Right lobe of liver (tissue), 4 donors: Measurements from ENCODE around the gene ATG7.

ENCODE experiments used
- POLR2A ChIP-seq: fragments of 450-650 bp; IDR thresholded peaks from one replicate; pipeline ENCODE4 v1.6.1; 2017; ENCODE audit warnings: antibody characterized with exemption, mild to moderate bottlenecking
- TF ChIP-seq, protein P1 (sequence below), 4 donors: fragments of 200-600 bp in 3 of 4; fragments of 450-650 bp in 1 of 4; IDR thresholded peaks; one replicate each; pipeline versions ENCODE4 v1.5.1 to v1.8.0; 2016 to 2022; ENCODE audit warnings: antibody characterized with exemption in 4 of 4, mild to moderate bottlenecking in 2 of 4
- donor health status: DM: no; HTN: no; CAD: no.
- donor health status: DM: no; HTN: no; CAD: no.
- donor health status: DM: no; HTN: yes; CAD: no.

DNA sequence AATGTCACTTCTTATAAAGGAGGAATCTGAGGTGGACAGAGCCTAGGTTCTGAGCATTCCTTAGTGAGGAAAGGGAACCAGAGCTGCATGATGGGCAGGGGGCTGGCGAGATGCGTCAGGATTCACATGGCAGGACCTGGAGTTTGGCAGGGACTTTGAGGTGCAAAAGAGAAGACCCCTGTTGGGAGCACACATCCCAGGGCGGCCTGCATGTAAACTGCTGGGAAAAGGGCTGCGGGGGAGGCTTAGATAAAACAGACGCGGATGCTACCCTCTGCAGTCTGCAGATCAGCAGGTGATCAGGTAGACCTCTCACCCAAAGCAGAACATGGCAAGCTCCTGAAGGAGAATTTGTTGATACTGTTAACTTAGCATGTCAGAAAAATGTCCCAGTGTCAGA is 203.1 kb downstream of the ATG7 start:
- no peak for TF ChIP-seq POLR2A
- TF ChIP-seq, protein P1, sequence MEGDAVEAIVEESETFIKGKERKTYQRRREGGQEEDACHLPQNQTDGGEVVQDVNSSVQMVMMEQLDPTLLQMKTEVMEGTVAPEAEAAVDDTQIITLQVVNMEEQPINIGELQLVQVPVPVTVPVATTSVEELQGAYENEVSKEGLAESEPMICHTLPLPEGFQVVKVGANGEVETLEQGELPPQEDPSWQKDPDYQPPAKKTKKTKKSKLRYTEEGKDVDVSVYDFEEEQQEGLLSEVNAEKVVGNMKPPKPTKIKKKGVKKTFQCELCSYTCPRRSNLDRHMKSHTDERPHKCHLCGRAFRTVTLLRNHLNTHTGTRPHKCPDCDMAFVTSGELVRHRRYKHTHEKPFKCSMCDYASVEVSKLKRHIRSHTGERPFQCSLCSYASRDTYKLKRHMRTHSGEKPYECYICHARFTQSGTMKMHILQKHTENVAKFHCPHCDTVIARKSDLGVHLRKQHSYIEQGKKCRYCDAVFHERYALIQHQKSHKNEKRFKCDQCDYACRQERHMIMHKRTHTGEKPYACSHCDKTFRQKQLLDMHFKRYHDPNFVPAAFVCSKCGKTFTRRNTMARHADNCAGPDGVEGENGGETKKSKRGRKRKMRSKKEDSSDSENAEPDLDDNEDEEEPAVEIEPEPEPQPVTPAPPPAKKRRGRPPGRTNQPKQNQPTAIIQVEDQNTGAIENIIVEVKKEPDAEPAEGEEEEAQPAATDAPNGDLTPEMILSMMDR (IDR thresholded peaks at IDR 0.05): no peak
